Tibial artery (tissue), 4 donors: ENCODE data around the gene COL2A1.

Experiments used
- DNase-seq, 2 donors: peaks; one replicate each; pipeline ENCODE4 v3.0.0-alpha.2; 2019
- H3K27ac ChIP-seq, 2 donors: fragments of 200-600 bp; sonication (generic) in 1 of 2; 1 replicate in 1 of 2; 2 replicates in 1 of 2; pipeline ENCODE4 v1.5.1; 2018 to 2019; ENCODE audit warnings: mild to moderate bottlenecking in 1 of 2
- H3K27me3 ChIP-seq, 2 donors: fragments of 200-600 bp; sonication (generic) in 1 of 2; one replicate each; pipeline versions ENCODE4 v1.5.1 to v1.6.0; 2016 to 2019
- H3K36me3 ChIP-seq, 3 donors: fragments of 200-600 bp; sonication (generic) in 2 of 3; one replicate each; pipeline ENCODE4 v1.5.1; 2016 to 2019; ENCODE audit warnings: mild to moderate bottlenecking in 2 of 3
- H3K4me1 ChIP-seq, 4 donors: fragments of 200-600 bp; sonication (generic) in 2 of 4; 1 replicate in 3 of 4; 2 replicates in 1 of 4; pipeline ENCODE4 v1.5.1; 2016 to 2019
- H3K4me3 ChIP-seq, 2 donors: fragments of 200-600 bp; sonication (generic) in 1 of 2; 1 replicate in 1 of 2; 2 replicates in 1 of 2; pipeline ENCODE4 v1.5.1; 2018 to 2019; ENCODE audit warnings: mild to moderate bottlenecking in 2 of 2
- H3K9me3 ChIP-seq, 3 donors: fragments of 200-600 bp; sonication (generic) in 1 of 3; one replicate each; pipeline ENCODE4 v1.5.1; 2016 to 2019
- intact Hi-C: fragments of 100-400 bp; cut with DNase I; formaldehyde crosslinking; loops from one replicate; pipeline ENCODE4 v1.15.0; 2023; ENCODE audit warnings: low total_unique reads
- TF ChIP-seq, protein P1 (sequence below), 2 experiments: fragments of 200-600 bp in 1 of 2; fragments of 450-650 bp in 1 of 2; IDR thresholded peaks; one replicate each; pipeline ENCODE4 v1.5.1; 2017 to 2019; ENCODE audit warnings: antibody characterized with exemption in 2 of 2, mild to moderate bottlenecking in 1 of 2, moderate library complexity in 1 of 2

The COL2A1 gene

DNA sequence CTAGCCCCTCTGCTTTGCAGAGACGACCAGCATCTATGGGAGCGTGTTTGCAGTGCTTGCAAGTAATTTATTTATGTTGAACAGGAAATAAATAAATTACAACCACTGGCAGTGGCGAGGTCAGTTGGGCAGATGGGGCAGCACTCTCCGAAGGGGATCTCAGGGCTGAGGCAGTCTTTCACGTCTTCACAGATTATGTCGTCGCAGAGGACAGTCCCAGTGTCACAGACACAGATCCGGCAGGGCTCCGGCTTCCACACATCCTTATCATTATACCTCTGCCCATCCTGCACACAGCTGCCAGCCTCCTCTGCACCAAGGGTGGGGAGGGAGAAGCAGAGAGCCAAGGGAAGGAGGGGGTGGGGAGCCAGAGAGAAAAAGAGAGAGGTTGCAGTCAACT lies 4.5 kb downstream of the COL2A1 start:
- no peak overlapping the region for H3K27ac ChIP-seq
- no peaks in the 10 kb centered on the region for H3K36me3 ChIP-seq
- intact Hi-C loops, result no loop called here
- H3K4me1 ChIP-seq, result peaks cover 0 to 52% (median 36%) of the 10 kb centered on the region in 4 donors
- no peaks in the 10 kb centered on the region for H3K9me3 ChIP-seq
- TF ChIP-seq, protein P1, sequence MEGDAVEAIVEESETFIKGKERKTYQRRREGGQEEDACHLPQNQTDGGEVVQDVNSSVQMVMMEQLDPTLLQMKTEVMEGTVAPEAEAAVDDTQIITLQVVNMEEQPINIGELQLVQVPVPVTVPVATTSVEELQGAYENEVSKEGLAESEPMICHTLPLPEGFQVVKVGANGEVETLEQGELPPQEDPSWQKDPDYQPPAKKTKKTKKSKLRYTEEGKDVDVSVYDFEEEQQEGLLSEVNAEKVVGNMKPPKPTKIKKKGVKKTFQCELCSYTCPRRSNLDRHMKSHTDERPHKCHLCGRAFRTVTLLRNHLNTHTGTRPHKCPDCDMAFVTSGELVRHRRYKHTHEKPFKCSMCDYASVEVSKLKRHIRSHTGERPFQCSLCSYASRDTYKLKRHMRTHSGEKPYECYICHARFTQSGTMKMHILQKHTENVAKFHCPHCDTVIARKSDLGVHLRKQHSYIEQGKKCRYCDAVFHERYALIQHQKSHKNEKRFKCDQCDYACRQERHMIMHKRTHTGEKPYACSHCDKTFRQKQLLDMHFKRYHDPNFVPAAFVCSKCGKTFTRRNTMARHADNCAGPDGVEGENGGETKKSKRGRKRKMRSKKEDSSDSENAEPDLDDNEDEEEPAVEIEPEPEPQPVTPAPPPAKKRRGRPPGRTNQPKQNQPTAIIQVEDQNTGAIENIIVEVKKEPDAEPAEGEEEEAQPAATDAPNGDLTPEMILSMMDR (IDR thresholded peaks at IDR 0.05), result no peak
- H3K27me3 ChIP-seq, result peaks cover 0 to 60% of the 10 kb centered on the region in 2 donors
- H3K4me3 ChIP-seq, result no peak overlapping the region
- DNase-seq, result peak in 1 of 2 donors; percentile 50

DNA sequence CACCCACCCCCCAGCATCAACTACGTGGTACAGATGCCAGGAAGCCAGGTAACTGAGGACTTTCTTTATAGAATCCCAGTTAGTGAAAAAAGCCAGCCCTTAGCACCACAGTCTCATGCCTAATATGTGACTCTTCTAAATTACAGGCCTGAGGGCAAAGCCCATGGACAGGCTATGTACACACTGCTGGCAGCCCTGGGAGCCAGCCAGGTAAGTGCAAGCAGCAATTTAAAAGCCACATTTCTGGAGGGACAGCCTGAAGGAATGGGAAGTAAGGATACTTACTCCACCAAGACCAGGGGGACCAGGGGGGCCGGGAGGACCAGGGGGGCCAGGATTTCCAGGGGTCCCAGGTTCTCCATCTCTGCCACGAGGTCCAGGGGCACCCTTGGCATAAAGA lies 7.0 kb downstream of the COL2A1 start:
- Histone ChIP-seq H3K27ac (no peak overlapping the region), H3K9me3 (no peaks in the 10 kb centered on the region), H3K4me1 (peaks cover 0 to 27% (median 11%) of the 10 kb centered on the region in 4 donors), H3K27me3 (peaks cover 0 to 38% of the 10 kb centered on the region in 2 donors), H3K36me3 (no peaks in the 10 kb centered on the region), H3K4me3 (no peak overlapping the region)
- TF ChIP-seq, protein P1 (IDR thresholded peaks at IDR 0.05), result no peak
- peak in 1 of 2 donors; percentile 23 for DNase-seq
- intact Hi-C loops, result no loop called here

DNA sequence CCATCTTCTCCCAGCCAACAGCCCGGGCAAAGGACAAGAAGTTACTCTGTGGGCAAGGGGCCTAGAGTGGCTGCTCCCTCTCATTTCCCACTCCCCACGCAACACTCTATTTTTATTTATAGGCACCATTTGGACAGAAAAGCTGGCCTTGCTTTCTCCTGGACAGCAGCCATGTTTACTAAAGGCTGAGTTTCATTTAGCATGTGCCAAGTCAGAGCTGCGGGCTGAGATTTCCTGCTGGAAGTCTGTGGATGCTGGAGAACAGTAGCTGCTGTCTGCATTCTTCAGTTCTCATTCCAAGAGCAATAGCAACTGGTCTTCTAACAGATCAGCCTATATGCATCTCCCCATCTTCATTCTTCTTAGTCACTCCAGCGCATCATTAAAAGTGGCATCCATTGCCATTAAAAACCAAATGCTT lies 8.3 kb downstream of the COL2A1 start:
- peaks cover 0 to 38% of the 10 kb centered on the region in 2 donors for H3K27me3 ChIP-seq
- peak in 1 of 2 donors; percentile 33 for DNase-seq
- intact Hi-C loops, result no loop called here

DNA sequence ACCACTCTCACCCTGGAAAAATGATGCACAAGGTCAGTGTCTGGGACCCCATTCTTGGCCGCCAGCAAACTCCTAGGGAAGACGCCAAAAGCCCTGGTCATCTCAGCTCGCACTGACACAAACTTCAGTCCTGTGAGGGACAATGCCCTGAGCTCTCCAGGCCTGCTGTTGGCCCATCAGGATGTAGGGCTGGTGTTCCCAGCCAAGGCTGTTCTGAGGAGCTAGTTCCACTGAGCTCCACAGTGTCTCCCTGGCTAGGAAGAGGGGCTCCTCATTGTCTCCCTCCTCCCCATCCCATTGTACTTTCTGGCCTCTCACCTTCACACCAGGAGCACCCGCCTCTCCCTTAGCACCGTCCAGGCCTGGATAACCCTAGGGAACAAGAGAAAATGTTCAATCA lies 10.8 kb downstream of the COL2A1 start:
- Histone ChIP-seq H3K4me3 (no peak overlapping the region), H3K9me3 (no peaks in the 10 kb centered on the region), H3K27ac (no peak overlapping the region), H3K36me3 (no peaks in the 10 kb centered on the region), H3K4me1 (peaks cover 0 to 9% (median 0%) of the 10 kb centered on the region in 4 donors), H3K27me3 (peaks cover 0 to 16% of the 10 kb centered on the region in 2 donors)
- TF ChIP-seq, protein P1 (IDR thresholded peaks at IDR 0.05), result no peak
- DNase-seq, result no peak
- intact Hi-C loops, result no loop called here

More for the DNA sequence above, 8.3 kb downstream of the COL2A1 start:
- no peak overlapping the region for H3K4me3 ChIP-seq
- H3K27ac ChIP-seq, result no peak overlapping the region
- peaks cover 0 to 13% (median 1%) of the 10 kb centered on the region in 4 donors for H3K4me1 ChIP-seq
- H3K9me3 ChIP-seq, result no peaks in the 10 kb centered on the region
- TF ChIP-seq, protein P1 (IDR thresholded peaks at IDR 0.05), result no peak
- H3K36me3 ChIP-seq, result no peaks in the 10 kb centered on the region

DNA sequence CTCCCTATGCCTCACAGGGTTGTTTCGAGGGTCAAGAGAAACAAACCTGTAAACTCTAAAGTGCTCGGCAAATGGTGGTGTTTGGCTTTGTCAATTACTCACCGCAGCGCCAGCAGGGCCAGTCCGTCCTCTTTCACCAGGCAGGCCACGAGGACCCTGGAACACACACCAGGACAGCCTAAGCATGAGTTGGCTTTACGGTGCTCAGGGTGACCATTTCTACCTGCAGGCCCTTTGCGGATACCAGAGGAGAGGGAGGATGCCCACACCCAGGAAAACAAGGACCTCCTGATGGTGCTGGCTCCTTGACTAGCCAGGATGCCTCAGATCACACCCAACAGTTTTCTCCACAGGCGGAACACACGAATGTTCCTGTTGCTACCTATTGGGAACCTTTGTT lies 11.5 kb downstream of the COL2A1 start:
- no peaks in the 10 kb centered on the region for H3K9me3 ChIP-seq
- peaks cover 0 to 11% of the 10 kb centered on the region in 2 donors for H3K27me3 ChIP-seq
- TF ChIP-seq, protein P1 (IDR thresholded peaks at IDR 0.05), result no peak
- no peak for DNase-seq
- no peaks in the 10 kb centered on the region for H3K36me3 ChIP-seq
- no peak overlapping the region for H3K27ac ChIP-seq
- H3K4me1 ChIP-seq, result peaks cover 0 to 9% (median 0%) of the 10 kb centered on the region in 4 donors
- intact Hi-C loops, result no loop called here
- no peak overlapping the region for H3K4me3 ChIP-seq
